ENCODE measurements around the gene TPMT. TPM values are rescaled to one million over a fixed set of nuclear protein-coding genes. Genes with fewer than 3 reads are reported as not detected.

TPMT gene
- total and polyA plus RNA-seq, 2 of the 13 experiments (the other 11 are each of a cell fraction or from before 2014, with no cell fraction given): 11.1 to 22.8 TPM

DNA sequence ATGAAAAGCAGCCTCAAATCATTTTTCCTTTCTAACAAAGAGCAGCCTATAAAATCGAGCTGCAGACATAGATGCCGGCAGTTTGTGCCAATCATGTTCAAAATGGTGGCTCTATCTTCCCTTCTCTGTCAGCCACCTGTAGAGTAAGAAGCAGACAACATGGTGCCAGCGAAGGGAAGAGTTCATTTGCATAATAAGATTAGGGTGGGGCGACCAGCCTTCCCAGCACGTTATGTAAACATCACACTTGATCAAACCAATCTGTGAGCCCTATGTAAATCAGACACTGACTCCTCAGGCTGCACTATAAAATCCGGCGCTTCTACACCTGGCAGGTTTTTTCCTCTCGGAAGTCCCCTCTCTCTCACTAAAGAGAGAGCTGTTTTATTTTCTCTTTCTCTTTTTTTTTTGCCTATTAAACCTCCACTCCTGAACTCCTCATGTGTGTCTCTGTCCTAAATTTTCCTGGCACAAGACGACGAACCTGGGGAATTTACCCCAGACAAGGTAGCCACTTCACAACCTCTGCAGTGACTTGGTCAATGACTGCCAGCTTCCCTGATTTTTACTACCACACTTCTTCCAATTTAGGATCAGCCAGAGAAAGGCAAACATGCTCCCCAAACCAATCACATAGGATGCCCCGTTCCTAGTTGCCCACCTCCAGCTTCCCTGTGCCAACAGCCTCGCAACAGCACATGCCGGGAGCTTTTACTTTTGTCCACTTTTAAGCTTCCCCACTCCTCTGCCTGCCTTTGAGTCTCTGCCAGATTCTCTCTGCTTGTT, 12.9 kb downstream of the TPMT start:
- H3K79me2 ChIP-seq (ENCODE audit: insufficient read depth, low read length): no peaks in the 10 kb centered on the region
- ATAC-seq: no peak
- no peak overlapping the region for H3K4me3 ChIP-seq (replicated peaks in 1 of 3; ENCODE audit: insufficient read depth in 1 of 3, low read depth in 2 of 3, low read length in 3 of 3)
- BruUV-seq (replicated peaks): no TSS peak
- intact Hi-C loops (cut with micrococcal nuclease; ENCODE audit: unreplicated experiment): no loop called here
- DNase-seq (ENCODE audit: low spot score): no peak
- peaks cover 5 to 24% of the 10 kb centered on the region in 2 experiments; a peak in 4 of 5 replicates for H3K36me3 ChIP-seq (replicated peaks in 1 of 2; ENCODE audit: control insufficient read depth in 1 of 2, insufficient read depth in 2 of 2, low read length in 2 of 2)
- no peak overlapping the region for H2AFZ ChIP-seq (ENCODE audit: low read length)
- FAIRE-seq: no peak
- peaks cover 17% of the 10 kb centered on the region for H3K4me1 ChIP-seq (ENCODE audit: insufficient read depth, low read length)
- no peaks in the 10 kb centered on the region for H4K20me1 ChIP-seq (ENCODE audit: insufficient read depth, low read length)
- WGBS (ENCODE audit: low lambda C conversion rate): 93% methylated on average over 13 of the region's 13 CpGs
- H3K9ac ChIP-seq (ENCODE audit: insufficient read depth, low read depth, low read length): no peak overlapping the region
- no peak overlapping the region for H3K27ac ChIP-seq (ENCODE audit: extremely low read length, insufficient read depth, low read length)
- H3K4me2 ChIP-seq (ENCODE audit: low read depth, low read length): no peak overlapping the region
- no peaks in the 10 kb centered on the region for H3K27me3 ChIP-seq (ENCODE audit: control insufficient read depth in 1 of 2, insufficient read depth in 2 of 2, low read length in 2 of 2)
- ChIA-PET CTCF (ENCODE audit: low intra/inter-chr PET ratio, low total read pairs) (no interaction called here), POLR2A (interaction anchor here (1.4 kb wide), 1 partner anchor 13 kb away, joined by 5 read pairs; the partner anchor contains the start of genes KDM1B and TPMT)
- in situ Hi-C loops (cut with HindIII; ENCODE audit: extremely low pct_ligation_motif_present, low pct_unique_long_range_greater_than_20kb): no loop called here
- no peaks in the 10 kb centered on the region for H3K9me3 ChIP-seq (ENCODE audit: low read length)
- TF ChIP-seq GLI4 (CRISPR knock-in tag; IDR thresholded peaks at IDR 0.05; ENCODE audit: borderline replicate concordance) (no peak), ZNF619 (CRISPR knock-in tag; IDR thresholded peaks at IDR 0.05) (no peak), NFE2L1 (CRISPR knock-in tag; IDR thresholded peaks at IDR 0.05; ENCODE audit: borderline replicate concordance) (no peak), ZFP41 (CRISPR knock-in tag; IDR thresholded peaks at IDR 0.05; ENCODE audit: borderline replicate concordance) (no peak), TRIM24 (CRISPR knock-in tag; IDR thresholded peaks at IDR 0.05) (no peak), ZNF678 (CRISPR knock-in tag; IDR thresholded peaks at IDR 0.05) (no peak), UBTF (CRISPR knock-in tag; IDR thresholded peaks at IDR 0.05) (no peak), SNAPC5 (CRISPR knock-in tag; IDR thresholded peaks at IDR 0.05; ENCODE audit: borderline replicate concordance) (no peak), MAZ (IDR thresholded peaks at IDR 0.05; ENCODE audit: borderline replicate concordance, low read depth, low read length) (no peak), MAZ (CRISPR knock-in tag; IDR thresholded peaks at IDR 0.05; ENCODE audit: low read depth) (no peak), TARDBP (CRISPR knock-in tag; IDR thresholded peaks at IDR 0.05) (no peak), ELF3 (CRISPR knock-in tag; IDR thresholded peaks at IDR 0.05) (no peak), GTF2F1 (IDR thresholded peaks at IDR 0.05; ENCODE audit: low read length) (no peak)
- TF ChIP-seq, protein P1, sequence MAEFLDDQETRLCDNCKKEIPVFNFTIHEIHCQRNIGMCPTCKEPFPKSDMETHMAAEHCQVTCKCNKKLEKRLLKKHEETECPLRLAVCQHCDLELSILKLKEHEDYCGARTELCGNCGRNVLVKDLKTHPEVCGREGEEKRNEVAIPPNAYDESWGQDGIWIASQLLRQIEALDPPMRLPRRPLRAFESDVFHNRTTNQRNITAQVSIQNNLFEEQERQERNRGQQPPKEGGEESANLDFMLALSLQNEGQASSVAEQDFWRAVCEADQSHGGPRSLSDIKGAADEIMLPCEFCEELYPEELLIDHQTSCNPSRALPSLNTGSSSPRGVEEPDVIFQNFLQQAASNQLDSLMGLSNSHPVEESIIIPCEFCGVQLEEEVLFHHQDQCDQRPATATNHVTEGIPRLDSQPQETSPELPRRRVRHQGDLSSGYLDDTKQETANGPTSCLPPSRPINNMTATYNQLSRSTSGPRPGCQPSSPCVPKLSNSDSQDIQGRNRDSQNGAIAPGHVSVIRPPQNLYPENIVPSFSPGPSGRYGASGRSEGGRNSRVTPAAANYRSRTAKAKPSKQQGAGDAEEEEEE (CRISPR knock-in tag; IDR thresholded peaks at IDR 0.05; ENCODE audit: borderline replicate concordance): no peak
- TF ChIP-seq, protein P2, sequence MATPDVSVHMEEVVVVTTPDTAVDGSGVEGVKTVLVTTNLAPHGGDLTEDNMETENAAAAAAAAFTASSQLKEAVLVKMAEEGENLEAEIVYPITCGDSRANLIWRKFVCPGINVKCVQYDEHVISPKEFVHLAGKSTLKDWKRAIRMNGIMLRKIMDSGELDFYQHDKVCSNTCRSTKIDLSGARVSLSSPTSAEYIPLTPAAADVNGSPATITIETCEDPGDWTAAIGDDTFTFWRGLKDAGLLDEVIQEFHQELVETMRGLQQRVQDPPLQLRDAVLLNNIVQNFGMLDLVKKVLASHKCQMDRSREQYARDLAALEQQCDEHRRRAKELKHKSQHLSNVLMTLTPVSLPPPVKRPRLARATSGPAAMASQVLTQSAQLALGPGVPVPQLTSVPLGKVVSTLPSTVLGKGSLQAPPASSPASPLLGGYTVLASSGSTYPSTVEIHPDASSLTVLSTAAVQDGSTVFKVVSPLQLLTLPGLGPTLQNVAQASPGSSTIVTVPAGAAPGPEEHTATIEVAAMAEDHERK (CRISPR knock-in tag; IDR thresholded peaks at IDR 0.05; ENCODE audit: low read depth): no peak
- TF ChIP-seq, protein P3, sequence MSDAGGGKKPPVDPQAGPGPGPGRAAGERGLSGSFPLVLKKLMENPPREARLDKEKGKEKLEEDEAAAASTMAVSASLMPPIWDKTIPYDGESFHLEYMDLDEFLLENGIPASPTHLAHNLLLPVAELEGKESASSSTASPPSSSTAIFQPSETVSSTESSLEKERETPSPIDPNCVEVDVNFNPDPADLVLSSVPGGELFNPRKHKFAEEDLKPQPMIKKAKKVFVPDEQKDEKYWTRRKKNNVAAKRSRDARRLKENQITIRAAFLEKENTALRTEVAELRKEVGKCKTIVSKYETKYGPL (CRISPR knock-in tag; IDR thresholded peaks at IDR 0.05): no peak
- TF ChIP-seq, protein P4, sequence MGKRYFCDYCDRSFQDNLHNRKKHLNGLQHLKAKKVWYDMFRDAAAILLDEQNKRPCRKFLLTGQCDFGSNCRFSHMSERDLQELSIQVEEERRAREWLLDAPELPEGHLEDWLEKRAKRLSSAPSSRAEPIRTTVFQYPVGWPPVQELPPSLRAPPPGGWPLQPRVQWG (CRISPR knock-in tag; IDR thresholded peaks at IDR 0.05; ENCODE audit: borderline replicate concordance, low read depth): no peak

All from HepG2 (cell line).